K562 (cell line): ENCODE results near the gene SYCE1.
"Not testable (repeated sequence)": the region's sequence is repeated elsewhere in the genome, so short reads cannot be mapped to it uniquely, and the experiment has no call there.

Experiments used
- ETV6 ChIP-seq, 3 experiments: fragments of 150-350 bp in 1 of 3; sonication (generic) in 1 of 3; formaldehyde crosslinking in 1 of 3; IDR thresholded peaks; 2 replicates each; pipeline versions ENCODE4 v1.6.1 to v1.8.0; 2014 to 2022; ENCODE audit warnings: borderline replicate concordance in 2 of 3, low read depth in 2 of 3, antibody characterized with exemption in 1 of 3, low read length in 1 of 3, mild to moderate bottlenecking in 1 of 3, missing genetic modification reagents in 1 of 3
- RFX5 ChIP-seq: IDR thresholded peaks from 2 replicates; pipeline ENCODE4 v1.6.1; 2011; ENCODE audit warnings: low read depth, mild to moderate bottlenecking, improper control_type of control experiment, low read length
- TBL1XR1 ChIP-seq, 2 experiments: IDR thresholded peaks; 2 replicates each; pipeline ENCODE4 v1.6.1; 2012; ENCODE audit warnings: improper control_type of control experiment in 2 of 2, low read length in 2 of 2, mild to moderate bottlenecking in 1 of 2
- TCF7L2 ChIP-seq: fragments of 150-350 bp; IDR thresholded peaks from 2 replicates; pipeline ENCODE4 v1.6.1; 2016; ENCODE audit warnings: low read depth, mild to moderate bottlenecking, low read length, moderate library complexity

DNA sequence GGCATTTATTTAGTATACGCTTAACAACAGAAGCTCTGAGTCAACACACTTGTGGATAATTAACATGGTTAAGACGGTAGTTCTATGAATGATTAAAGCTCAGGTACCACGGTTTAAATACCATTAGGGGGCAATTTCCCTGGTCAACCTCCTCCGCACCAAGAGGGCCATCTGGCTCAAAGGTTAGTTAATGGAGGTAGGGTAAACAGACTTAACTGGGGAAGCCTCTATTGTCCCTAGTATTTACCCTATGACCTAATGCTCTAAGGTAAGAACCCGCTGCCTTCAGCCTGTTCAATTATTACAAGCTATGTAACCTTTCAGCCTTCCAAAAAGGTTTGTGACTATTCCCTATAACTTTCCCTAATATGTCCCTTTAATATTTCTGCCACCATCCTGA lies 46.9 kb downstream of the SYCE1 start:
- TF ChIP-seq RFX5; TBL1XR1 (IDR thresholded peaks at IDR 0.05; ENCODE audit: low read length in 2 of 2); ETV6 (IDR thresholded peaks at IDR 0.05; ENCODE audit: borderline replicate concordance in 1 of 2, low read depth in 2 of 2, low read length in 1 of 2); ETV6 (CRISPR knock-in tag; IDR thresholded peaks at IDR 0.05; ENCODE audit: borderline replicate concordance); TCF7L2: not testable (repeated sequence)
